Measurements from ENCODE around the gene RPL23.

- TF ChIP-seq CTCF (conservative IDR thresholded peaks at IDR 0.05; ENCODE audit: low read depth in 2 of 2) (peak; percentile 18 to 52; a peak in 3 of 4 replicates), CREB1 (CRISPR knock-in tag; IDR thresholded peaks at IDR 0.05; ENCODE audit: low read depth) (no peak), POLR2AphosphoS5 (IDR thresholded peaks at IDR 0.05; ENCODE audit: low read depth) (no peak), NANOG (IDR thresholded peaks at IDR 0.05; ENCODE audit: borderline replicate concordance) (no peak), EZH2 (IDR thresholded peaks at IDR 0.05; ENCODE audit: low read depth, unreplicated experiment) (no peak), ZNF331 (CRISPR knock-in tag; IDR thresholded peaks at IDR 0.05; ENCODE audit: low read depth) (no peak), ZNF114 (CRISPR knock-in tag; IDR thresholded peaks at IDR 0.05) (no peak), EZH2phosphoT487 (IDR thresholded peaks at IDR 0.05; ENCODE audit: unreplicated experiment) (no peak), REST (IDR thresholded peaks at IDR 0.05; ENCODE audit: unreplicated experiment) (no peak), STAT1 (IDR thresholded peaks at IDR 0.05; ENCODE audit: unreplicated experiment) (no peak)
Observed at GRCh38 chr17:38867179-38867967, 13.9 kb upstream of the RPL23 start.

Data from GM23338 (cell line).